Measurements from ENCODE around the gene POLH. TPM values are rescaled to one million over a fixed set of nuclear protein-coding genes. Genes with fewer than 3 reads are reported as not detected.
"Not testable (repeated sequence)": the region's sequence is repeated elsewhere in the genome, so short reads cannot be mapped to it uniquely, and the experiment has no call there.

Gene POLH
- total RNA-seq, 1 donor from 2014 or later, result 19.3 TPM

GRCh38 chr6:43630980-43631619 is 55.1 kb downstream of the POLH start:
- DNase-seq (ENCODE audit: low spot score), result no peak

DNA sequence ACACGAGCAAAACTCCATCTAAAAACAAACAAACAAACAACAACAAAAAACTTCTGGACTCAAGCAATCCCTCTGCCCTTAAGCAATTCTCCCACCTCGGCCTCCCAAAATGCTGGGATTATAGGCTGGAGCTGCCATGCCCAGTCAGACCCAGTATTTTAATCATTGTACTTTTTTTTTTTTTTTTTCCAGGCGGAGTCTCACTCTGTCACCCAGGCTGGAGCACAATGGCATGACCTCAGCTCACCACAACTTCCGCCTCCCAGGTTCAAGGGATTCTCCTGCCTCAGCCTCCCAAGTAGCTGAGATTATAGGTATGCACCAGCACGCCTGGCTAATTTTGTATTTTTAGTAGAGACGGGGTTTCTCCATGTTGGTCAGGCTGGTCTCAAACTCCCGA is 57.0 kb downstream of the POLH start:
- not testable (repeated sequence) for DNase-seq (ENCODE audit: low spot score)

- peak; percentile 28 for DNase-seq (ENCODE audit: low spot score)
Measured at GRCh38 chr6:43634702-43635303, 58.8 kb downstream of the POLH start.

- DNase-seq (ENCODE audit: low spot score), result peak; percentile 88
Measured at GRCh38 chr6:43635387-43636307, 59.7 kb downstream of the POLH start, which contains the start of gene MAD2L1BP. TSS of gene MAD2L1BP (plus strand) at chr6:43635840. CDS start at chr6:43635876, 36 bp downstream.

GRCh38 chr6:43636308-43636659 is 60.3 kb downstream of the POLH start:
- DNase-seq (ENCODE audit: low spot score), result no peak

DNA sequence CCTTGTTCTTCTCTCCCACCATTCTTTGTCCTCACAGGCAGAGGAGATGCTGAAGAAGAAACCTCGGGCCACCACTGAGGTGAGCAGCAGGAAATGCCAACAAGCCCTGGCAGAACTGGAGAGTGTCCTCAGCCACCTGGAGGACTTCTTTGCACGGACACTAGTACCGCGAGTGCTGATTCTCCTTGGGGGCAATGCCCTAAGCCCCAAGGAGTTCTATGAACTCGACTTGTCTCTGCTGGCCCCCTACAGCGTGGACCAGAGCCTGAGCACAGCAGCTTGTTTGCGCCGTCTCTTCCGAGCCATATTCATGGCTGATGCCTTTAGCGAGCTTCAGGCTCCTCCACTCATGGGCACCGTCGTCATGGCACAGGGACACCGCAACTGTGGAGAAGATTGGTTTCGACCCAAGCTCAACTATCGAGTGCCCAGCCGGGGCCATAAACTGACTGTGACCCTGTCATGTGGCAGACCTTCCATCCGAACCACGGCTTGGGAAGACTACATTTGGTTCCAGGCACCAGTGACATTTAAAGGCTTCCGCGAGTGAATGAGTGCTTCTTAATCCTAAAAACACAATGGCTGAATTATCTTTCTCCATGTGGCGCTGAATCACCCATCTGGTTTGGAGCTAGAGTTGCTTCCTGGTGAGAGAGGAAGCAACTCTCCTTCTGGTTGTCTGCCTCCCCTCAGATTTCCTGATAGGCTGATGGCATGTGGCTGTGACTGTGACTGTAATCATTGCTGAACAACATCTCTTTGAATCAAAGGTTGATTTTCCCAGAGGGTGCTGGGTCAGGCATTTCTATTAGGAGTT is 64.2 kb downstream of the POLH start:
- DNase-seq (ENCODE audit: low spot score), result no peak

DNA sequence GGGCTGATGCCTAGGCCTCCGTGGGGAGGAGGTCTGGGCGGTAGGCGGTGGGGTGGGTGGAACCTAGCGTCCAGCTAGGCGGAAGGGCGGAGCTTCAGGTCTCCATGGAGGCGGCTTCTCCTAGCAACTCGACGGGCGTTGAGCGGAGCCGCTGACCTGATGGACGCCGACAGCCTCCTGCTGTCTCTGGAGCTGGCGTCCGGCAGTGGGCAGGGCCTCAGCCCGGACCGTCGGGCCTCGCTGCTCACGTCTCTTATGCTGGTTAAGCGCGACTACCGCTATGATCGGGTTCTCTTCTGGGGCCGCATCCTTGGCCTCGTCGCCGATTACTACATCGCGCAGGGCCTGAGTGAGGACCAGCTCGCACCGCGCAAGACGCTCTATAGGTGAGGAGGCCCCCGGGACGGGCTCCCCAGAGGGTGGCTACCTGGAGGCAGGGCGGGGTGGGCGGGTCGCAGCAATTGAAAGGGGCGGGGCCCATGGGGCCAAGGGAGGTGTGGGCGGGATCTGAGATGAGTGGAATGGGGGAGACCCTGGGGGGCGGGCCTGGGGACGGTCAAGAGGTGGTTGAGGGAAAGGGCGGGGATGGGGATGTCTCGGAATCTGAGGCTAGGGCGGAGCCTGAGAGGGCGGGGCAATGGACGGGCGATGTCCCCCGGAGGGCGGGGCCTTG is 69.1 kb downstream of the POLH start, which contains the start of gene RSPH9:
TSS of gene RSPH9 (plus strand) at position 97 of the 673 bp plus-strand sequence. CDS start at position 160, 63 bp downstream.
- DNase-seq (ENCODE audit: low spot score), result peak; percentile 90

GRCh38 chr6:43645613-43645964 is 69.6 kb downstream of the POLH start:
- DNase-seq (ENCODE audit: low spot score), result no peak

- DNase-seq (ENCODE audit: low spot score), result no peak
Measured at GRCh38 chr6:43647613-43648012, 71.6 kb downstream of the POLH start.

GRCh38 chr6:43648248-43648647 is 72.3 kb downstream of the POLH start:
- DNase-seq (ENCODE audit: low spot score), result no peak

- not testable (repeated sequence) for DNase-seq (ENCODE audit: low spot score)
Measured at GRCh38 chr6:43652822-43653221, 76.8 kb downstream of the POLH start.

GRCh38 chr6:43657221-43657802 is 81.3 kb downstream of the POLH start:
- DNase-seq (ENCODE audit: low spot score), result no peak

DNA sequence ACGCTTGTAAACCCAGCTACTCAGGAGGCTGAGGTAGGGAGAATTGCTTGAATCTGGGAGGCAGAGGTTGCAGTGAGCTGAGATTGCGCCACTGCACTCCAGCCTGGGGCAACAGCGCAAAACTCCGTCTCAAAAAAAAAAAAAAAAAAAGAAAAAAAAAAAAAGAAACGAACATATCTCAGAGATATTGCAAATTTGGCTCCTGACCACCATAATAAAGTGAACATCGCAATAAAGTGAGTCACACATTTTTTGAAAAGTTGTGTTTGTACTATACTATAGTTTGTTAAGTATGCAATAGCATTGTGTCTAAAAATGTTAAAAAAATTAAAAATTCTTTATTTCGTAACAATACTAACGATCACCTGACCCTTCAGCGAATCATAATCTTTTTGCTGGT is 82.2 kb downstream of the POLH start:
- DNase-seq (ENCODE audit: low spot score), result no peak

DNA sequence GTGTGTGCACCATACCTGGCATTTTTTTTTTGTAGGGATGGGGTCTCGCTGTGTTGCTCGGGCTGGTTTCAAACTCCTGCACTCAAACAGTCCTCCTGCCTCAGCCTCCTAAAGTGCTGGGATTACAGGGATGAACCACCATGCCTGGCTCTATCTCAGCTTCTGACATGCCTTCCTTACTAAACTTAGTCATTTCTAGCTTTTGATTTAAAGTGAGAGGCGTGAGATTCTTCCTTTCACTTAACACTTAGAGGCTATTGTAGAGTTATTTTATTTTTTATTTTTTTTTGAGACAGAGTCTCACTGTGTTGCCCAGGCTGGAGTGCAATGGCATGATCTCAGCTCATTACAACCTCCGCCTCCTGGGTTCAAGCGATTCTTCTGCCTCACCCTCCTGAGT is 87.0 kb downstream of the POLH start:
- not testable (repeated sequence) for DNase-seq (ENCODE audit: low spot score)

Other genes starting within 250 kb of the POLH start
- 7.7 TPM for gene ZNF318, start 206.5 kb upstream of the POLH start, total RNA-seq (ENCODE audit: insufficient read depth, low replicate concordance)
- gene ABCC10, start 148.6 kb upstream of the POLH start, total RNA-seq (ENCODE audit: insufficient read depth, low replicate concordance), result 10.6 TPM
- 4.8 TPM for gene DLK2, start 120.6 kb upstream of the POLH start, total RNA-seq (ENCODE audit: insufficient read depth, low replicate concordance)
- gene TJAP1, start 98.6 kb upstream of the POLH start, total RNA-seq (ENCODE audit: insufficient read depth, low replicate concordance), result 17.6 TPM
- not detected for gene LRRC73, start 65.8 kb upstream of the POLH start, total RNA-seq (ENCODE audit: insufficient read depth, low replicate concordance)
- 57.3 TPM for gene YIPF3, start 59.3 kb upstream of the POLH start, total RNA-seq (ENCODE audit: insufficient read depth, low replicate concordance)
- 20.2 TPM for gene POLR1C, start 59.1 kb upstream of the POLH start, total RNA-seq (ENCODE audit: insufficient read depth, low replicate concordance)
- gene XPO5, start 147 bp upstream of the POLH start, total RNA-seq (ENCODE audit: insufficient read depth, low replicate concordance), result 15.9 TPM
- gene GTPBP2, start 53.1 kb downstream of the POLH start, total RNA-seq (ENCODE audit: insufficient read depth, low replicate concordance), result 19.3 TPM
- gene MAD2L1BP, start 59.7 kb downstream of the POLH start, total RNA-seq (ENCODE audit: insufficient read depth, low replicate concordance), result 17.3 TPM
- gene RSPH9, start 68.9 kb downstream of the POLH start, total RNA-seq (ENCODE audit: insufficient read depth, low replicate concordance), result 0.48 TPM
- 23.1 TPM for gene MRPS18A, start 111.6 kb downstream of the POLH start, total RNA-seq (ENCODE audit: insufficient read depth, low replicate concordance)
- 210 TPM for gene VEGFA, start 194.0 kb downstream of the POLH start, total RNA-seq (ENCODE audit: insufficient read depth, low replicate concordance)

Measured in umbilical cord (tissue), 2 donors.